Tibial artery (tissue), 4 donors: ENCODE measurements around the gene TMEM63C.

Experiments
- DNase-seq, 2 donors: peaks; one replicate each; pipeline ENCODE4 v3.0.0-alpha.2; 2019
- H3K27ac ChIP-seq, 2 donors: fragments of 200-600 bp; sonication (generic) in 1 of 2; 1 replicate in 1 of 2; 2 replicates in 1 of 2; pipeline ENCODE4 v1.5.1; 2018 to 2019; ENCODE audit warnings: mild to moderate bottlenecking in 1 of 2
- H3K27me3 ChIP-seq, 2 donors: fragments of 200-600 bp; sonication (generic) in 1 of 2; one replicate each; pipeline versions ENCODE4 v1.5.1 to v1.6.0; 2016 to 2019
- H3K36me3 ChIP-seq, 3 donors: fragments of 200-600 bp; sonication (generic) in 2 of 3; one replicate each; pipeline ENCODE4 v1.5.1; 2016 to 2019; ENCODE audit warnings: mild to moderate bottlenecking in 2 of 3
- H3K4me1 ChIP-seq, 4 donors: fragments of 200-600 bp; sonication (generic) in 2 of 4; 1 replicate in 3 of 4; 2 replicates in 1 of 4; pipeline ENCODE4 v1.5.1; 2016 to 2019
- H3K4me3 ChIP-seq, 2 donors: fragments of 200-600 bp; sonication (generic) in 1 of 2; 1 replicate in 1 of 2; 2 replicates in 1 of 2; pipeline ENCODE4 v1.5.1; 2018 to 2019; ENCODE audit warnings: mild to moderate bottlenecking in 2 of 2
- H3K9me3 ChIP-seq, 3 donors: fragments of 200-600 bp; sonication (generic) in 1 of 3; one replicate each; pipeline ENCODE4 v1.5.1; 2016 to 2019
- intact Hi-C: fragments of 100-400 bp; cut with DNase I; formaldehyde crosslinking; loops from one replicate; pipeline ENCODE4 v1.15.0; 2023; ENCODE audit warnings: low total_unique reads
- TF ChIP-seq, protein P1 (sequence below), 2 experiments: fragments of 200-600 bp in 1 of 2; fragments of 450-650 bp in 1 of 2; IDR thresholded peaks; one replicate each; pipeline ENCODE4 v1.5.1; 2017 to 2019; ENCODE audit warnings: antibody characterized with exemption in 2 of 2, mild to moderate bottlenecking in 1 of 2, moderate library complexity in 1 of 2

The TMEM63C gene

DNA sequence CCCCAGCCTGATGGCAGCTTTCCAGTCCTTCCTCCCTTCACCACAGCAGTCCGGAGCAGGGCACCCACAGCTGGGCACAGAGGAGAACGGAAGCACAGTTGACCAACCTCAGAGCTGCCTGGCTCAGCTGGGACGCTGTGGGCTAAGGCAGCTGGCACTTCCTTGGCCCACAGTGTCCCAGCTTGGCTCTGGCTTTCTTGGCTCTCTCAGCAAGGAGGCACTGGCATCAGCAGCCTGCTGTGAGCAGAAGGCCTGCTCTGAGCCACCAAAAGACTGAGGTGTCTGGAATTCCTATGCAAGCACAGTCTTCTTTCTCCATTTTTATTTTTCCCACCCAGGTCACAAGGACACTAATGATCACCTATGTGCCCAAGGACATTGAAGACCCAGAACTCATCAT is 56.8 kb downstream of the TMEM63C start:
- DNase-seq: no peak
- intact Hi-C loops: no loop called here
- no peaks in the 10 kb centered on the region for H3K9me3 ChIP-seq
- TF ChIP-seq, protein P1, sequence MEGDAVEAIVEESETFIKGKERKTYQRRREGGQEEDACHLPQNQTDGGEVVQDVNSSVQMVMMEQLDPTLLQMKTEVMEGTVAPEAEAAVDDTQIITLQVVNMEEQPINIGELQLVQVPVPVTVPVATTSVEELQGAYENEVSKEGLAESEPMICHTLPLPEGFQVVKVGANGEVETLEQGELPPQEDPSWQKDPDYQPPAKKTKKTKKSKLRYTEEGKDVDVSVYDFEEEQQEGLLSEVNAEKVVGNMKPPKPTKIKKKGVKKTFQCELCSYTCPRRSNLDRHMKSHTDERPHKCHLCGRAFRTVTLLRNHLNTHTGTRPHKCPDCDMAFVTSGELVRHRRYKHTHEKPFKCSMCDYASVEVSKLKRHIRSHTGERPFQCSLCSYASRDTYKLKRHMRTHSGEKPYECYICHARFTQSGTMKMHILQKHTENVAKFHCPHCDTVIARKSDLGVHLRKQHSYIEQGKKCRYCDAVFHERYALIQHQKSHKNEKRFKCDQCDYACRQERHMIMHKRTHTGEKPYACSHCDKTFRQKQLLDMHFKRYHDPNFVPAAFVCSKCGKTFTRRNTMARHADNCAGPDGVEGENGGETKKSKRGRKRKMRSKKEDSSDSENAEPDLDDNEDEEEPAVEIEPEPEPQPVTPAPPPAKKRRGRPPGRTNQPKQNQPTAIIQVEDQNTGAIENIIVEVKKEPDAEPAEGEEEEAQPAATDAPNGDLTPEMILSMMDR (IDR thresholded peaks at IDR 0.05): no peak
- H3K4me1 ChIP-seq: no peaks in the 10 kb centered on the region
- no peak overlapping the region for H3K4me3 ChIP-seq
- H3K27ac ChIP-seq: no peak overlapping the region
- no peaks in the 10 kb centered on the region for H3K36me3 ChIP-seq
- peaks cover 0 to 4% of the 10 kb centered on the region in 2 donors for H3K27me3 ChIP-seq

DNA sequence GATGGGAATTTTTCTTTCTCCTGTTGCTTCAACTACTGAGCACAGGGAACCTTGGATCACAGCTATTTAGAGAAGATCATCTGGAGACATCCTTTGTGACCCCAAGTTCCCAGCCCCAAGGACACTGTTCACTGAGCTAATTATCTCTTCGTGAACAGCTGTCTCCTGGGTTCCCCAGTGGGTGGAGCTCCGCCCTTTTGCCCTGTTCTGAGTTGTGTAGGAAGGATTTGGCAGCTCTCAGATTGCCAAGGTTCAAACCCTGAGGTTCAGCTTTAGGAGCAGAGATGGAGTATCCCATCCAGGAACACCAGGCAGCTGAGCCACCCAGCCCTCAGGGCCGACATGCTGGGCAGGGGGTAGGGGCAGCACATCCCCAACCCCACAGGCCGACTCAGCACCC is 57.4 kb downstream of the TMEM63C start:
- no peaks in the 10 kb centered on the region for H3K36me3 ChIP-seq
- no peak for DNase-seq
- H3K27ac ChIP-seq: no peak overlapping the region
- H3K27me3 ChIP-seq: peaks cover 0 to 4% of the 10 kb centered on the region in 2 donors
- intact Hi-C loops: no loop called here
- TF ChIP-seq, protein P1 (IDR thresholded peaks at IDR 0.05): no peak
- no peak overlapping the region for H3K4me3 ChIP-seq
- no peaks in the 10 kb centered on the region for H3K9me3 ChIP-seq
- H3K4me1 ChIP-seq: no peaks in the 10 kb centered on the region

DNA sequence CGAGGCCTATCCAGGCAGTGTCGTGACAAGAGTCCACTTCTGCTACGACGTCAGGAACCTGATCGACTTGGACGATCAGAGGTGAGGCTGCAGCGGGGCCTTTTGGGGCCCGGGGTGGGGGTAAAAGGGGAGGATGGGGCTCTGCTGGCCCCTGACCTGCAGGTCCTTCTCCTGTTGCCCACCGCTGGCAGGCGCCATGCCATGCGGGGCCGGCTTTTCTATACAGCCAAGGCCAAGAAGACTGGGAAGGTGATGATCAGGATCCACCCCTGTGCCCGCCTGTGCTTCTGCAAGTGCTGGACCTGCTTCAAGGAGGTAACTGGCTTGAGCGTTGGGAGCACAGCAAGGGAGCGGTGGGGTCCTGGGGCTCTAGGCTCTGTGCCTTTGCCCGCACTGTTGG is 57.8 kb downstream of the TMEM63C start:
- Histone ChIP-seq H3K36me3 (no peaks in the 10 kb centered on the region), H3K9me3 (no peaks in the 10 kb centered on the region), H3K27me3 (peaks cover 0 to 4% of the 10 kb centered on the region in 2 donors), H3K4me3 (no peak overlapping the region), H3K27ac (no peak overlapping the region), H3K4me1 (no peaks in the 10 kb centered on the region)
- intact Hi-C loops: no loop called here
- TF ChIP-seq, protein P1 (IDR thresholded peaks at IDR 0.05): no peak
- no peak for DNase-seq

DNA sequence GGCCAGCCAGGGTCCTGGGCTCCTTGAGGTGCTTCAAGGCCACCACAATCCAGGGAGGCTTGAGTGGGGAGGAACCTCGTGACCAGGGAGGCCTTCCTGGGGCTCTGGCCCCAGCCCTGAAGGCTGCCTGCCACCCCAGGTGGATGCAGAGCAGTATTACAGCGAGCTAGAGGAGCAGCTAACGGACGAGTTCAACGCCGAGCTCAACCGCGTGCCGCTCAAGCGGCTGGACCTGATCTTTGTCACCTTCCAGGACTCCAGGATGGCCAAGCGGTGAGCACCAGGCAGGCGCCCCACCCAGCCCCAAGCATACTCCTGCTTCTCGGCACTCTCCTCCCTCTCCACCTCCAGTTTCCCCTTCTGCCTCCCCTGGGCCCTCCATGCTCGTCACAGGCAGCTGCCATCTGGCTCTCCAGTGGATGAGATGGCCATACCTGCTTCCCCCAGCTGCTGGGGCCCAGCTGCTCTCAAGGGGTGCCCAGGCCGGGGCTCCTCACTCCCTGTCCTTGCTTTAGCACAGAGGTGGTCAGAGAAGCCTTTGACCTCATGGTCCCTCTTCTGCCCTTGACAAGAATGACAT is 58.8 kb downstream of the TMEM63C start:
- Histone ChIP-seq H3K27me3 (peaks cover 0 to 4% of the 10 kb centered on the region in 2 donors), H3K9me3 (no peaks in the 10 kb centered on the region), H3K36me3 (no peaks in the 10 kb centered on the region), H3K4me1 (no peaks in the 10 kb centered on the region), H3K4me3 (no peak overlapping the region), H3K27ac (no peak overlapping the region)
- intact Hi-C loops: no loop called here
- DNase-seq: no peak
- TF ChIP-seq, protein P1 (IDR thresholded peaks at IDR 0.05): no peak

DNA sequence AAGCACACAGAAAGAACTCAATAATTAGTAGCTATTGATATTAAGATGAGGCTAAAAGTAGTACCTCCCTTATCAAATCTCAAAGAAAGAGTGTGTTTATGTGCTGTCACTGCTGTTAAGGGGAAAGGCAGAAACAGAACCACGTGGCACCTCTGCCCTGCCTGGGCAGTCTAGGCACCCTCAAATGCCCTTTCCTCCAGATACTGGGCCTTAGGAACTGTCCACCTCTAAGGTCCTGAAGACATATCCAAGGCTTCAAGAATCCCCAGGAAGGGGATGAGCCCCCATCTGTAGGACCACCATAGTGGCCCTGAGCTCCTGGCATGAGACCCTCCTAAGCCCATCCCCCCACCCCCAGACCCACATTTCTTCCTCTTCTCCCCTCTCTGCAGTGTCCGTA is 60.4 kb downstream of the TMEM63C start:
- H3K36me3 ChIP-seq: no peaks in the 10 kb centered on the region
- TF ChIP-seq, protein P1 (IDR thresholded peaks at IDR 0.05): no peak
- no peaks in the 10 kb centered on the region for H3K9me3 ChIP-seq
- no peak for DNase-seq
- no peak overlapping the region for H3K27ac ChIP-seq
- H3K4me3 ChIP-seq: no peak overlapping the region
- no peaks in the 10 kb centered on the region for H3K27me3 ChIP-seq
- intact Hi-C loops: no loop called here
- H3K4me1 ChIP-seq: no peaks in the 10 kb centered on the region

DNA sequence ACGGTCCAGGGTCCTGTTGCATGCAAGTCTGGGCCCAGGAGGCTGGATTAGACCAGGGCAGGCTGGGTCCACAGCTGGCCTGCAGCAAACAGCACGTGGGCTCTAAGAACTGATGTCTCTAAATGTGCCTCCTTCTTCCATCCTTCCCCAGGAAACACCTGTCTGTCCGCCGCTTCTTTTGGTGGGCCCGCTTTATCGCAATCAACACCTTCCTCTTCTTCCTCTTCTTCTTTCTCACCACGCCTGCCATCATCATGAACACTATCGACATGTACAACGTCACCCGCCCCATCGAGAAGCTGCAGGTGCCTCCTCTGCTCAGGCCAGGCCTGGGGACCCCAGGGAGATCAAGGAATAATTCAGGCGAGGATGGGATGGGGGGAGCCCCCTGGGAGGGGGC is 61.2 kb downstream of the TMEM63C start:
- H3K36me3 ChIP-seq: no peaks in the 10 kb centered on the region
- H3K9me3 ChIP-seq: no peaks in the 10 kb centered on the region
- TF ChIP-seq, protein P1 (IDR thresholded peaks at IDR 0.05): no peak
- no peak for DNase-seq
- H3K27me3 ChIP-seq: no peaks in the 10 kb centered on the region
- no peaks in the 10 kb centered on the region for H3K4me1 ChIP-seq
- H3K4me3 ChIP-seq: no peak overlapping the region
- intact Hi-C loops: no loop called here
- H3K27ac ChIP-seq: no peak overlapping the region
